HG03139 (cell line): ENCODE measurements around the gene TSEN2.
"Not testable (repeated sequence)": the region's sequence is repeated elsewhere in the genome, so short reads cannot be mapped to it uniquely, and the experiment has no call there.

ENCODE experiments used
- ATAC-seq: cut with Tn5 transposase; IDR thresholded peaks from one replicate; pipeline ENCODE4 v1.9.1; 2021; ENCODE audit not compliant: unreplicated experiment

Gene TSEN2

DNA sequence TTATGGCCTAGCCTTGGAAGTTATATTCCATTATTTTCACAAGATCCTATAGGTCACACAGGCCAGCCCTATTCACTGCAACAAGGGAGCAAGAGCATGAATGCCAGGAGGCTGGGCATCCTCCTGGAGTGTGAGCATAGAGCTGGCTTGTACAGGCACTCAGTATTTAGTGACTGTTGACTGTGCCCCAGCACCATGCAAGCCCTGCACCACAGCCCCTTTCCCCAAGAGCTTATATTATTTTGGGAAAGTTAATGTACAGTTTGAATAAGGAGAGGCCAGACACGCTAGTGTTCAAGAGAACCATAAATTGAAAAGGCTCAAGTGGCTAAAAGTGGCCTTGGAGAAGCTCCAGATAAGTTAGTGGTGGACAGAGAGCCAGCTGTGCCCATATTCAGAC lies 32.3 kb upstream of the TSEN2 start:
- no peak for ATAC-seq

DNA sequence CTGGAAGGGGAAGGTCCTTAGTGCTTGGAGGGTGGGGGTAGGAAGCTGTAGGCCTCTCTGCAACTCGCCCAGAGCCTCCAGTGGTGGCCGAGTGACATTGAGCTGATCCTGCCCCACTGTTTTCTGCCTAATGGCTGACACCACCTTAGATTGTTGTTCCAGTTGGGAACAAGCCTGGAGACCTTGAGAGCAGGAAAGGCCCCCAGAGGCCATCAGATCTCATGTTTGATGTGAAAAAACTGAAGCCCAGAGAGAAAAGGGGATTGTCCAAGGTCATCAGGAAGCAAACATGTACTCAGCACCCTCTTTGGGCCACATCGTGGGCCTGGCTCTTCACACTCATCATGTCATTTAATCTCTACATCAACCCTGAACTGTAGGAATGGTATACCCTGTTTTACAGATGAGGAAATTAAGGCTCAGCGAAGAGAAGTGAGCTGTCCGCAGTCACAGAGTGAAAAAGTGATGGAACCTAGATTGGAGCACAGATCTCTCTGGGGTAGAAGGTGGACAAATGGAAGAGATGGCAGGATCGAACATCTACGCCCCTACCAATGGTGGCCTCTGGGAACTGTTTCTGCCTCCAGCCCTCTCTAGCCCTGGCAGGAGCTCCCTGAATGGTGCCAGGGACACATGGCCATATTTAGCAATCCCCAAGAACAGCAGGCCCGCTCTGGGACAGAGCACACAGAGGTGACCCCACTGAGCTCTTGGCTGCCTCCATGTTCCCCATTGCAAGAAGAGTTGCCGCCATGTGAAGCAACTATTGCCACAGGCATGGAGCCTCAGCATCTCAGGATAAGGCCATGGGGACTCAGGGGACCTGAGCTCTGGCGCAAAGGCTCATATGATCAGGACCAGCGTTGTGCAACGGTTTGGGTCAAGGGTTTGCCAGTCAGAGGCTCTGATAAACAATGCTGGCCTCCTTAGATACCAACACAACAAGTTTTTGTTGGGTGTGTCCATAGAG lies 31.6 kb upstream of the TSEN2 start:
- ATAC-seq: no peak

DNA sequence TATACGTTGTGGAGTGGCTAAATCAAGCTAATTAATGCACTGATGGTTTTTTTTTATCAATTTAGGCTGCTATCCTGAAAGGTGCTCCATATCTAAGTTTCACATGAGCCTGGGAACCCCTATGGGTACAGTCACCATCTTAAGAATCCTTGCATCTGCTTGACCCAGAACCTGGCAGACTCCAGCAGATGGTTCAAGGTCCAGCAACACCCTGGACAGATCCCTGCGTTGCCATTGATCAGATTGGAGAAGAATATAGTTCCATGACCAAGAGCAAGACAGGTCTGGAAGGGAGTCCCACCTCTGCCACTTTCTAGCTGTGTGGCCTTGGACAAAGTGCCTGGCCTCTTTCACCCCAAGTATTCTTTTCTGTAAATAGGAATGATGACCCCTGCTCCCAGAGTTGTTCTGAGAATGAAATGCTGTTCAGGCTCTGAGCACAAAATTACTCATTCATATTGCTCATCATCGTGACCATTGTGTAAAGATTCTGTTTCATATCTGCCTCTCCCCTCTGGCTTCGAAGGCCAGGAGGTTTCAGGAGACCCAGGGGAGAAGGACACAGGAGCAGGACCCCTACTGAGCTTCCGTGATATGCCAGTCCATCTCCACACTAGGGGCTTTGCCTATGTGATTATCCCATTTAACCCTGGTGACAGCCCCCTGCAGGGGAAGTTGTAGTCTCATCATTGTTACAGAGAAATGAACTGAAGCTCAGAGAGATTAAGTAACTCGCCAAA lies 30.0 kb upstream of the TSEN2 start:
- no peak for ATAC-seq

DNA sequence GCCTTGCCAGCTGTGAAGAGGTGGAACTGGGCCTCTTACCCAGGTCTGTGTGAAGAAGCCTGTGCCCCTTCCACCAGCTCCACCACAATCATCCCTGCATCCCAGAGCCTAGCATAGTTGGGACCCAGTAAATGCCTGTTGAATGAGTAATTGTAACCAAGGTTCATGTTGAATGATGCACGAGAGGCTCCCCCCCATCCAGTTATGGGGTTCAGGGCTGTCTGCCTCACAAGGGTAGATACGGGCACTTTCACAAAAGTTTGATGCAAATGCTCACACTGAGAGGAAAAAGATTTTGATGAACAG lies 29.5 kb upstream of the TSEN2 start:
- ATAC-seq: no peak

DNA sequence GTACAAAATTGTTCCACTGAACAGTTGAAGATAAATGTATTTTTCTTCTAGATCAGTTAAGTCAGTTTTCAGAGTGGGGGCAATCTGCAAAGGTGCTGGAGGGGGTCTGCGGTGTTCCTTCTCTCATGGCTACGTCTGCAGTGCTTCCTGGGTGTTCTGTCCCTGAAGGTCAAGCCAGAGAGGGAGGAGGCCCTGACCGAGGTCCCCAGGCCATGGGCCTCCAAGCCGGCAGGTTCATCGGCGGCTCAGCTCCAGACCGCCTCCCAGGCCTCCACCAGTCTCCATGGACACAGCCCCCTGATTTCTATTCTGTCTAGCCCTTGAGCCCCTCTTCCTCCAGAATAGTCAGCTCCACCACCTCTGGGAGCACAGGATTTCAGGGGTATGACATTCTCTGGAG lies 28.5 kb upstream of the TSEN2 start:
- no peak for ATAC-seq

DNA sequence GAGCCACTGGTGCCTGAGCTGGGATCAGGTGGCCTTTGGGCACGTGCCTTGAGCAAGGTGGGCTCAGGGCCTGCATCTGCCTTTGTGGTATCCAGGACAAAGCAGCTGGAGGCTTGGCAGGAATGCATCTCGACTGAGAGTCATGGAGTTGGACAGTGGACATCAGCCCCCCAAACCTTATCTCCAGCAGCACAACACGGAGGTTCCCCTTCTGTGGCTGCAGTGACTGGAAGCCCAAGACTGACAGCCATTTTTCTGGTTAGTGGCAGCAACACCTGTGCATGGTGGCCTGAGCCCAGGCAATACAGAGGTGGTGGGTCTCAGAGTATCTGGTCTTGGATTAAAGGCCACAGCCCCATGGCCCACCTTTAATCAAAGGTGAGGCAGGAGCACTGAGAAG lies 27.8 kb upstream of the TSEN2 start:
- no peak for ATAC-seq

DNA sequence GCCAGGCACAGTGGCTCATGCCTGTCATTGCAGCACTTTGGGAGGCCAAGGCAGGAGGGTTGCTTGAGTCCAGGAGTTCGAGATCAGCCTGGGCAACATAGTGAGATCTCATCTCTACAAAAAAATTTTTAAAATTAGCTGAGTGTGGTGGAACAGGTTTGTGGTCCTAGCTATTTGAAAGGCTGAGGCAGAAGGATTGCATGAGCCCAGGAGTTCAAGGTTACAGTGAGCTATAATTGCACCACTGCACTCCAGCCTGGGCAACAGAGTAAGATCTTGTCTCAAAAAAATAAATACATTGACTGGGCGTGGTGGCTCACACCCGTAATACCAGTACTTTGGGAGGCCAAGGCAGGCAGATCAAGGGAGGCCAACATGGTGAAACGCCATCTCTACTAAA lies 26.9 kb upstream of the TSEN2 start:
- ATAC-seq: not testable (repeated sequence)

DNA sequence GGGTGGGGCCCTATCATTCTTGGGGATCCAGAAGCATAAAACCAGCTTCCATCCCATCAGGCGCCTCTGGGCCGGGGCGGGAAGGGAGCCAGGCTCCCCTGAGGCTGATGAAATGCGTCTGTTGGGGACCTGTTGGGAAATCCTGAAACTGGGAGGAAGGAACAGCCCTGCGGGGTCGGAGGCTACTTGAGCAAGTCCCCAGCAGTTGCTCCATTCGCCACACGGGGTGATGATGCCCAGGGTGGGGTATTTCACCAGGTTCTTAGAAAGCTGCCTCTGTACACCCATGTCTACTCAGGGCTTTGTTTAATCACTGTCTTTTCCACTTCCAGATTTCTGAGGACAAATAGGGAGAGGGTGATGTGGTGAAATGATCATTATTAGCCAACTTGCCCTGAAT lies 25.4 kb upstream of the TSEN2 start:
- no peak for ATAC-seq

DNA sequence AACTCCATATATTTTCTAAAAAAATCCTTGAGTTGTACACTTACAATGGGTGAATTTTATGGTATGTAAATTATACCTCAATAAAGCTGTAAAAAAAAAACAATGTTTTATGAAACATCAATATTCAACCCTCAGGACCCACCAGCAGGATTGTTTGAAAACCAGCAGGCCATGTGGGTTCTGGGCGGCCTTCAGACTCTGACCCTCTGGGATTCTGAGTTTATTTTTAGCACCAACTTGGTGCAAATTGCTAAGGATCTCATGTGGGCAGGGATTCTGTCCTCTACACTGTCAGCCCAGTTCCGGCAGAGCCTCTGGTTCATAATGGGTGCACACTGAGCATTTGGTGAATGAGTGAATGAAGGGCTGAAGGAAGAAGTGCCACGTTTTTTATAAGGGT lies 24.2 kb upstream of the TSEN2 start:
- no peak for ATAC-seq

DNA sequence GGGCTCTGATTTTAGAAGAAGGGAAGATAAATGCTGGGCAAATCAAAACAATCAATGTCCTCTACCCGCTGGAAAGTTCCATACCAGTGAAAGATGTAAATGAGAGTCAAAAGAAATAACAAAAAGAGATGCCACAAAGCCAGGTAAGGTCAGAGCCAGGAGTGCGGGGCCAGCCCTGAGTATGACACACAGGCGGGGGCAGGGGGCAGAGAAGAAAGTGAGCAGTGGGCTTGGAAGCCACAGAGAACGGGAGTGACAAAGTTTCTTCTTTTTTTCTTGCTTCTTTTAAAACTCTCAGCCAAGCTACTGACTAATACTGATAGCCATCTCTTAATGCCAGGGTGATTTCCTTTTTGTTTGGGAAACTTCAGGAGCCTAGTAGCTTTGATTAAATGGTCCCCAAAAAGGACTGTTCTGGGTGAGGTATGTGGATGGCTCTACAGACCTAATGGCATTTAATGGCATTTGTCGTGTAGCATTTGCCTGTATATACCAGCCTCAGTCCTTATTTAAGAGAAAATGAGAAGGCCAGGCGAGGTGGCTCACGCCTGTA lies 23.1 kb upstream of the TSEN2 start:
- ATAC-seq: no peak

DNA sequence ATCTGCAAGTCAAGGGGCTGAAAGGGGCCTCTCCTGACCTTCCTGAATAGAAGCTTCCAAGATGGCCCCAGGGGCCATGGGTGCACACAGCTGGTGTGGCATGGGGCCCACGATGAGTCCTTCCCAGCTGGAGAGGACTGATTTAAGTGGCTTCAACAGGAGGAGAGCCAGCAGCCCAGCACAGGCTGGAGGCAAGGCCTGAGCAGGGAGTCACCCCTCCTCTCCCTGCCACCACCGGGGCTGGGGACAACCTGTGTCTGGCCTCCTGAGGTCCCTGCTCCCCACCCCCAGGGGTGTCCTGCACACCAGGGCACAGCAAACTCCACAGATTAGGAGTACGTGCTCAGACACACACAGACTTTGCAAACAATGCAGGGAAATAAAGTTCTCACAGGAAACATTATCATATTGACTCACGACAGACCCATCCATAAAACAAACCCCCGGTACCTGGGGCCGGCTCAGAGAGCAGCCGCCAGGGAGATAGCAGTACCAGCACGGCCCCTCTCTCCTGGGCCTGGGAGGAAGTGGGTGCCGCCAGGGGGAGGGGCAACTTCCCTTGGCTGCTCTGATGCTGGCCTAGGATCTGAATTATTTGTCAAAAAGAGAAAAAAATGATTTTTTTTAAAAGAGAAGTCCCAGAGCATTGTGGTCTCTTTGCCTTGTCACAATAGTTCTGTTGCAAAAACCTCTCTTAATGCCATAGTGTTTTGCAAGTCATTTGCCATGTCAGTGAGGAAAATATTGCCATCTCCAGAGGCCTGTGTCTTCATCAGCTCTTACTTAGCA lies 21.9 kb upstream of the TSEN2 start:
- no peak for ATAC-seq

DNA sequence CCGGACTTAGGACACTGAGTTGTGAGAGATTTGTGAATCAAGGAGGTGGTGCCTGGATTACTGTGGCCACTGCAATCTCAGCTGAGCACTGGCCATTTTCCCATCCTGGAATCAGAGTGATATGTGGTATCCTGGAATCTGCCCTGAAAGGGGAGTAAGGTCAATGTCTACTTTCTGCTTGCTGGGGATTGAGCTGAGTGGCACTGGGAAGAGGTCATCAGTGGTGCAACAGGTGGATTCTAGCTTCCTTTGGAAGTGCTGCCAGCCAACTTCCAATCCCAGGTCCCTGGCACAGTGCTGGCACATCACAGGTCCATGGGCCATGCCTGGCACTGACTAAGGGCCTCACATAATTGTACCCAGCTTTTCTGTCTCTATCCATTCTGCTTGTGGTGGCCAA lies 20.6 kb upstream of the TSEN2 start:
- no peak for ATAC-seq

DNA sequence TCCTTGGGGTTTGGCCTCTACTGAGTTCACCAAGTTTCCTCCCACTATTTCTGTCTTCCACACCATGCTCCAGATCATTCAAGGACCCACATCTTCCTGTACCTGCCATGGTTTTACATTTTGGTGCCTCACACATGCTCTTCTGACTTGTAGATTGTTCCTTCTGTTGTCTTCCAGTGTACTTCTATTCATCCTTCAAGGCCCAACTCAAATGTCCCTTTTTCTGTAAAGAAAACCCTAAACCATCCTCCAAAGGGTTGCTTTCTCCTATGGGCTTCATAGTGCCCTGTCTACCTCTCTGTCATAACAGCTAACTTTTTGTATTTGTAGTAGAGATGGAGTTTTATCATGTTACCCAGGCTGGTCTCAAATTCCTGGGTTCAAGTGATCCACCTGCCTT lies 20.1 kb upstream of the TSEN2 start:
- ATAC-seq: no peak

DNA sequence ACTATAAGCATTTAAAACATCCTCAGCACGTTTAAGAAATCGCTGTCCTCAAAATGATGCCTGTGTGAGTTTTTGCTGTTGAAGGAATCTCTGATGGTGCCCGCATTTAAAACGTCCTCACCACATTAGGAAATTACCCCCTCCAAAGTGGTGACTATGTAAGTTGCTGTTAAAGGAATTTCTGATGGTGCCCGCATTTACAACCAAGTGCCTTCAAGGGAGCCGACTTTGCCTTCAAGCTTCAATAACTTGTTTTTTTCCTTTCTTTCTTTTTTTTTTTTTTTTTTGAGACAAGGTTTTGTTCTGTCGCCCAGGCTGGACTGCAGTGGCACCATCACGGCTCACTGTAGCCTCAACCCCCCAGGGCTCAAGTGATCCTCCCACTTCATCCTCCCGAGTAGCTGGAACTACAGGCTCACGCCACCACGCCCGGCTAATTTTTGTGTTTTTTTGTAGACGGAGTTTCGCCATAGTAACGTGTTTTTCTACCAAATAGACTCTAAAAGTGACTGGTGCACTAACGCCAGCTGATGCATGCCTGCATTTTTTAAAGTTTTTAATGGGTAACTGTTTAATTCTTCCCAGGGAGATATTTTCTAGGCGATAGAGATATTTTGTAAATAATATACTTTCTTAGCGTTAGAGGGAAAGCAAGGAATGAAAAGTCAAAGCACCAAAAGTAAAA lies 19.0 kb upstream of the TSEN2 start:
- no peak for ATAC-seq

DNA sequence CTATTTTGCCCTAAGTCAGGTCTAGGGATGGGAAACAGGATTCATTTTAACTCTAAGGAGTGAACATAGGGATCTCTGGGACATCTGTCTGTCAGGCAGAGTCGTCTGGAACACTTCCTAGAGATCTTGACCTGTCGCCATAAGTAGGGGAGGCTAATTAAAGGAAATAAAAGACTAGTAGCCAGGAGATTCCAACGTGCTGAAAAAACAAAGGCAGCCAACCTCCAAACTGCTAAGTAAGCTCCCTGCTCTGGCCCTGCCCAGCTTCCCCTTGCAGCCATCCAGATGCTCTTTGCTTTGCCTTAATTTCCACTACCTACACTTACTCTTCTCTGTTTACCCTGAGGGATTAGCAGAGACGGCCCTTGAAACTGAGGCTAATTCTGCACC lies 18.4 kb upstream of the TSEN2 start:
- no peak for ATAC-seq

DNA sequence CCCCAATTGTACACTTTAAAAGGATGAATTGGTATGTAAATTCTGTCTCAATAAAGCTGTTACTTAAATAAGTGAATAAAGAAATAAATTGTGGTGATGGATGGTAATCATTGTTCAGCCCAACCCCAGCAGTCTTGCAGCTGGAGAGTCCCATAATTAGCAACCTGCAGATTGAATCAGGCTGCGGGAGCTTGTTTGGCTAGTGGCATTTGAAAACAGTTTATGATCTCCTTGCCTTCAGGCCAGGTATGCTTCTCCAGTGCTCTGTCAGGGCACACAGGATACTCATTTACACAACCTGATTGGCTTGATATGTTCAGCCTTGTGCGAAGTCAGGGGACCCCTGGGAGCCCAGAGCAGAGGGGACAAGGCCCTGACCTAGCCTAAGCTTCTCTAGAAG lies 16.5 kb upstream of the TSEN2 start:
- ATAC-seq: no peak

DNA sequence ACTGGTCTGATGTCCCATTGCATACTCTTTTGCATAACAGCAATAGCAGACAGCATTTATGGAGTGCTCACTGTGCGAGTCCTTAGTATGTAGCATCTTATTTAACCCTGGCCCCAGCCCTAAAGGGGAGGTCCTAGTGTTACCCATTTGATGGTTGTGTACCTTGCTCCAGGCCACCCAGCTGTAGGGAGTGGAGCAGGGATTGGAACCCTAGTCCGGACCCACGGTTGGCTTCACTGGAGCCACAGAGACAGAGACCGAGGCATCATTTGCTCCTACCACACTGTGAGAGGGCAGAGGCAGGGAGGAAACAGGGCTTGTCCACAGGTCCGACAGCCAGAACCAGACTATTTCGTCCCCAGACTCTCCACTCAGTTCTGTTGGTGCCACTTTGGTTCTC lies 16.0 kb upstream of the TSEN2 start:
- no peak for ATAC-seq

DNA sequence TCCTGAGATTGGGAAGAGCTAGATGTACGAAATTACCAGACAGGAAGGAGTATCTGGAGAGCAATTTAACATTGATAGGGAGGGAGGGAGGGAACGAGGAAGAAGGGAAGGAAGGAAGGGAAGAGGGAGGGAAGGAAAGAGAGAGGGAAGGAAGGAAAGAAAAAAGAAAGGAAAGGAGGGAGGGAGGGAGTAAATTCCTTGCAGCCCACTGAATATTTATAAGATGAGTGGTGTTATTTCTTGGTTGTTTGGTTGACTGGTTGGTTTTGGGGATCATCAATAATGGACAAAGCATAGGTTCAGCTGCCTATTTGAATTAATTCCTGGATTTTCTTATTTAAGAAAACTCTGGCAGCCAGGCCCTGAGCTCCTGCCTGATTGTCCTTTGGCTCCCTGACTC lies 15.5 kb upstream of the TSEN2 start:
- ATAC-seq: no peak

DNA sequence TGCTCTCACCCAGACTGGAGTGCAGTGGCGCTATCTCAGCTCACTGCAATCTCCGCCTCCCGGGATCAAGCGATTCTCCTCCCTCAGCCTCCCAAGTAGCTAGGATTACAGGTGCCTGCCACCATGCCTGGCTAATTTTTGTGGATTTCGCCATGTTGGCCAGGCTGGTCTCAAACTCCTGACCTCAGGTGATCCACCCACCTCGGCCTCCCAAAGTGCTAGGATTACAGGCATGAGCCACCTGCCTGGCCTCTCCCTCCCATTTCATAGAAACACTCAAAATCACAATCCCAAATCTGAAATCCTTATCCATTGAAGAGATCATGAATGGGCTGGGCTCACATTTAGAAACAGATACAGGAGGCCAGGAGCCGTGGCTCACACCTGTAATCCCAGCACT lies 15.1 kb upstream of the TSEN2 start:
- not testable (repeated sequence) for ATAC-seq

DNA sequence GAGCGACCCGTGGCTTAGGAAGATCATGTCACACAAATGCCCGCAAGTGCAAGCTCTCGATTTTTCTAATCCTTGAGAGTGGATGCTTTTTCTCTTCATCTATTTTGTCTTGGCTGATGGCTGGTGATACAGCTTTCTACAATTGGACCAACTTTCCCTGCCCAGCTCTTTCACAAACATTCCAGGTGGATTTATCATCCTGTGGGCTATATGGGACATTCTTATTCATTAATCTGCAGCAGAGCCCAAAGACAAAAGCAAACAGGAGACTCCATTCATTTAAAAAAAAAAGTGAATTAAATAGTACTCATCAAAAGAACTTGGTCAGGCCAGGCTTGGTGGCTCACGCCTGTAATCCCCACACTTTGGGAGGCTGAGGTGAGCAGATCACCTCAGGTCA lies 14.2 kb upstream of the TSEN2 start:
- no peak for ATAC-seq

DNA sequence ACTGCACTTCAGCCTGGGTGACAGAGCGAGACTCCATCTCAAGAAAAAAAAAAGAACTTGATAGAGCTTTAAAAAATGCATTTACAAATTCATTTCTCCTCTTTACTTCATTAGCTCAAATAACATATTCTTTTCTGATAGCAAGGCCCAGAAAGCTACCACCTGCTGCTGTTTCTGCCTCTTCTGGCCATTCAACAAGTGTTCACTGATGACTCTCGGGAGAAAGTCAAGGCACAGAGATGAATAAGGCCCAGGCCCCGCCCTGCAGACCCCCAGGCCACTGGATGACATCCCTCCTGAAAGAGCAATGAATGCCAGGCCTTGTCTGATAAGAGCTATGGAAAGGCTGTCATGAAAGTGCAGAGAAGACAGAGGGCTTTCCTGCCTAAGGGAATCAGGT lies 13.6 kb upstream of the TSEN2 start:
- ATAC-seq: no peak
